HEK293T (cell line): ENCODE measurements around the gene ELOVL6.
A peak's percentile ranks its signal among the peaks of the same experiment; 100 is the strongest.

ENCODE experiments used
- CTCF ChIA-PET: fragments of 350-600 bp; formaldehyde crosslinking; extraction: SDS; loops from one replicate; lab custom pipeline; 2021; ENCODE audit warnings: antibody characterized with exemption, inconsistent platforms; lab: Yijun Ruan, JAX
- POLR2A ChIA-PET: fragments of 350-600 bp; formaldehyde crosslinking; extraction: SDS; loops from one replicate; lab custom pipeline; 2020; ENCODE audit warnings: antibody characterized with exemption, inconsistent platforms; lab: Yijun Ruan, JAX
- DNase-seq: peaks from one replicate; pipeline ENCODE4 v3.0.0; 2012; ENCODE audit warnings: mixed read lengths; ENCODE audit errors: extremely low spot score
- ARNT ChIP-seq: fragments of 450-650 bp; IDR thresholded peaks from 2 replicates; pipeline ENCODE4 v1.6.1; 2017; ENCODE audit warnings: mild to moderate bottlenecking
- BHLHE40 ChIP-seq: fragments of 450-650 bp; IDR thresholded peaks from 2 replicates; pipeline ENCODE4 v1.6.1; 2016; ENCODE audit warnings: mild to moderate bottlenecking, moderate library complexity, borderline replicate concordance
- CTBP1 ChIP-seq: fragments of 450-650 bp; IDR thresholded peaks from 2 replicates; pipeline ENCODE4 v1.6.1; 2016; ENCODE audit warnings: borderline replicate concordance
- ELF4 ChIP-seq: fragments of 450-650 bp; IDR thresholded peaks from 2 replicates; pipeline ENCODE4 v1.6.1; 2017; ENCODE audit warnings: antibody characterized with exemption
- FOXA1 ChIP-seq: fragments of 450-650 bp; IDR thresholded peaks from 2 replicates; pipeline ENCODE4 v1.6.1; 2016; ENCODE audit warnings: mild to moderate bottlenecking
- FOXK2 ChIP-seq: fragments of 450-650 bp; IDR thresholded peaks from 2 replicates; pipeline ENCODE4 v1.6.1; 2016; ENCODE audit warnings: mild to moderate bottlenecking
- FOXM1 ChIP-seq: fragments of 450-650 bp; IDR thresholded peaks from 2 replicates; pipeline ENCODE4 v1.6.1; 2017; ENCODE audit warnings: mild to moderate bottlenecking, borderline replicate concordance
- HDGF ChIP-seq: fragments of 450-650 bp; IDR thresholded peaks from 2 replicates; pipeline ENCODE4 v1.6.1; 2017; ENCODE audit warnings: antibody characterized with exemption, borderline replicate concordance
- L3MBTL2 ChIP-seq: fragments of 450-650 bp; conservative IDR thresholded peaks from 2 replicates; pipeline ENCODE4 v1.6.1; 2016; ENCODE audit warnings: mild to moderate bottlenecking
- LEF1 ChIP-seq: fragments of 450-650 bp; IDR thresholded peaks from 2 replicates; pipeline ENCODE4 v1.6.1; 2017; ENCODE audit warnings: mild to moderate bottlenecking, borderline replicate concordance
- NFRKB ChIP-seq: fragments of 450-650 bp; IDR thresholded peaks from 2 replicates; pipeline ENCODE4 v1.6.1; 2016; ENCODE audit warnings: mild to moderate bottlenecking, moderate library complexity
- PKNOX1 ChIP-seq: fragments of 450-650 bp; IDR thresholded peaks from 2 replicates; pipeline ENCODE4 v1.6.1; 2016
- SP1 ChIP-seq: fragments of 450-650 bp; IDR thresholded peaks from 2 replicates; pipeline ENCODE4 v1.6.1; 2017
- SUZ12 ChIP-seq: fragments of 450-650 bp; IDR thresholded peaks from 2 replicates; pipeline ENCODE4 v1.6.1; 2016; ENCODE audit warnings: mild to moderate bottlenecking
- TARDBP ChIP-seq: fragments of 450-650 bp; IDR thresholded peaks from 2 replicates; pipeline ENCODE4 v1.6.1; 2016
- ZNF384 ChIP-seq: fragments of 450-650 bp; IDR thresholded peaks from 2 replicates; pipeline ENCODE4 v1.6.1; 2016

Gene ELOVL6

GRCh38 chr4:110154582-110154981 is 43.8 kb downstream of the ELOVL6 start:
- TF ChIP-seq FOXM1, result no peak
- CTCF ChIA-PET, result no interaction called here
- no peak for DNase-seq
- POLR2A ChIA-PET, result interaction anchor here (0.7 to 1.6 kb wide), 2 partner anchors 15 to 39 kb away, joined by 3 to 4 read pairs; no protein-coding TSS in a partner anchor

- TF ChIP-seq FOXM1, result no peak
- TF ChIP-seq LEF1, result no peak
- TF ChIP-seq L3MBTL2, result no peak
- TF ChIP-seq ZNF384, result no peak
- TF ChIP-seq FOXA1, result no peak
- TF ChIP-seq NFRKB, result no peak
- TF ChIP-seq SUZ12, result no peak
- TF ChIP-seq SP1, result no peak
- no peak for TF ChIP-seq ARNT
- no peak for TF ChIP-seq ELF4
- no peak for TF ChIP-seq FOXK2
- TF ChIP-seq BHLHE40, result no peak
- no peak for TF ChIP-seq PKNOX1
- no peak for TF ChIP-seq CTBP1
- TF ChIP-seq TARDBP, result no peak
- TF ChIP-seq HDGF, result no peak
- CTCF ChIA-PET, result no interaction called here
- POLR2A ChIA-PET, result no interaction called here
- no peak for DNase-seq
Observed at GRCh38 chr4:110152386-110152785, 46.0 kb downstream of the ELOVL6 start.

GRCh38 chr4:110149089-110149488 is 49.3 kb downstream of the ELOVL6 start:
- POLR2A ChIA-PET, result no interaction called here
- no peak for DNase-seq

GRCh38 chr4:110142461-110142860 is 56.0 kb downstream of the ELOVL6 start:
- ChIA-PET POLR2A (no interaction called here), CTCF (no interaction called here)
- DNase-seq, result no peak
- TF ChIP-seq CTBP1, result no peak

More at GRCh38 chr4:110149089-110149488, 49.3 kb downstream of the ELOVL6 start:
- CTCF ChIA-PET, result no interaction called here
- no peak for TF ChIP-seq PKNOX1
- no peak for TF ChIP-seq TARDBP
- no peak for TF ChIP-seq FOXM1
- TF ChIP-seq LEF1, result no peak
- TF ChIP-seq NFRKB, result no peak
- TF ChIP-seq SUZ12, result no peak
- no peak for TF ChIP-seq L3MBTL2
- TF ChIP-seq ZNF384, result no peak

- ChIA-PET POLR2A (interaction anchor here (1.0 kb wide), 1 partner anchor 15 kb away, joined by 3 read pairs; no protein-coding TSS in a partner anchor), CTCF (no interaction called here)
- TF ChIP-seq PKNOX1 (0 out of 2 replicates have a peak, but pooled peaks have one; percentile 31), ZNF384 (no peak), FOXK2 (no peak)
- no peak for DNase-seq
Observed at GRCh38 chr4:110139815-110140214, 58.6 kb downstream of the ELOVL6 start.

GRCh38 chr4:110139111-110139510 is 59.3 kb downstream of the ELOVL6 start:
- POLR2A ChIA-PET, result interaction anchor here (1.0 kb wide), 1 partner anchor 16 kb away, joined by 3 read pairs; no protein-coding TSS in a partner anchor

More at GRCh38 chr4:110139111-110139510, 59.3 kb downstream of the ELOVL6 start:
- DNase-seq, result no peak
- TF ChIP-seq ZNF384 (no peak), ARNT (no peak), TARDBP (no peak), L3MBTL2 (no peak), SP1 (no peak), BHLHE40 (no peak), ELF4 (no peak), HDGF (no peak), FOXM1 (no peak), FOXK2 (no peak), PKNOX1 (no peak), NFRKB (no peak), LEF1 (no peak), SUZ12 (no peak), CTBP1 (no peak), FOXA1 (no peak)
- CTCF ChIA-PET, result no interaction called here
